Upper lobe of right lung (tissue), 1 donor: Measurements from ENCODE around the gene UNC5B. TPM values are rescaled to one million over a fixed set of nuclear protein-coding genes. Genes with fewer than 3 reads are reported as not detected.

Experiments used
- ATAC-seq: fragments of 200-7000 bp; cut with Tn5 transposase; one replicate; pipeline ENCODE4 v1.9.1; 2020; ENCODE audit warnings: mild to moderate bottlenecking, moderate library complexity
- DNase-seq: peaks from one replicate; pipeline ENCODE4 v3.0.0-alpha.2; 2020
- H3K27ac ChIP-seq: fragments of 200-600 bp; one replicate; pipeline ENCODE4 v1.8.0; 2022
- H3K27me3 ChIP-seq: fragments of 200-600 bp; one replicate; pipeline ENCODE4 v1.8.0; 2022; ENCODE audit warnings: mild to moderate bottlenecking
- H3K36me3 ChIP-seq: fragments of 200-600 bp; one replicate; pipeline ENCODE4 v1.8.0; 2022
- H3K4me1 ChIP-seq: fragments of 200-600 bp; one replicate; pipeline ENCODE4 v1.8.0; 2022
- H3K4me3 ChIP-seq: fragments of 200-600 bp; one replicate; pipeline ENCODE4 v1.8.0; 2022; ENCODE audit warnings: mild to moderate bottlenecking
- H3K9me3 ChIP-seq: fragments of 200-600 bp; one replicate; pipeline ENCODE4 v1.8.0; 2022
- CTCF ChIP-seq: fragments of 200-600 bp; IDR thresholded peaks from one replicate; pipeline ENCODE4 v1.8.0; 2022; ENCODE audit warnings: antibody characterized with exemption
- intact Hi-C: fragments of 100-400 bp; cut with DNase I; formaldehyde crosslinking; loops from one replicate; pipeline ENCODE4 v1.11.0; 2022
- total RNA-seq: library from RNA; stranded (reverse); fragmentation: NEBNext Ultra II Directional; extraction: Animal tissue kit (Norgen Biotek cat#: 25700); gene quantifications from one replicate; pipeline ENCODE4 v1.2.1, GENCODE V29; 2021
- donor health status: DM: no; HTN: yes; CAD: no; lungs with severe emphysema.

UNC5B gene
- total RNA-seq, 1 donor from 2014 or later, result 16.0 TPM

- Histone ChIP-seq H3K27me3 (no peaks in the 10 kb centered on the region), H3K27ac (no peak overlapping the region), H3K9me3 (no peaks in the 10 kb centered on the region), H3K36me3 (no peaks in the 10 kb centered on the region), H3K4me1 (peaks cover 50% of the 10 kb centered on the region), H3K4me3 (no peak overlapping the region)
- no peak for DNase-seq
- no peak for TF ChIP-seq CTCF
- intact Hi-C loops, result no loop called here
- no peak for ATAC-seq
These were observed 21.1 kb downstream of the UNC5B start for GRCh38 chr10:71233482-71233892.

- Histone ChIP-seq H3K9me3 (no peaks in the 10 kb centered on the region), H3K27ac (peak overlapping the region; percentile 65), H3K4me3 (no peak overlapping the region), H3K4me1 (peaks cover 50% of the 10 kb centered on the region), H3K27me3 (no peaks in the 10 kb centered on the region), H3K36me3 (no peaks in the 10 kb centered on the region)
- DNase-seq, result peak; percentile 74
- ATAC-seq, result peak; percentile 60
- intact Hi-C loops, result no loop called here
- no peak for TF ChIP-seq CTCF
These were observed 21.9 kb downstream of the UNC5B start for GRCh38 chr10:71234004-71234894.

- Histone ChIP-seq H3K36me3 (no peaks in the 10 kb centered on the region), H3K27me3 (no peaks in the 10 kb centered on the region), H3K4me1 (peaks cover 55% of the 10 kb centered on the region), H3K4me3 (no peak overlapping the region), H3K9me3 (no peaks in the 10 kb centered on the region), H3K27ac (peak overlapping the region; percentile 65)
- intact Hi-C loops, result no loop called here
- DNase-seq (peak; percentile 88), ATAC-seq (peak; percentile 88)
- TF ChIP-seq CTCF, result no peak
These were observed 22.8 kb downstream of the UNC5B start for GRCh38 chr10:71234970-71235685.

- Histone ChIP-seq H3K4me1 (peaks cover 55% of the 10 kb centered on the region), H3K4me3 (no peak overlapping the region), H3K36me3 (no peaks in the 10 kb centered on the region), H3K27me3 (no peaks in the 10 kb centered on the region), H3K27ac (peak overlapping the region; percentile 30), H3K9me3 (no peaks in the 10 kb centered on the region)
- no peak for DNase-seq
- ATAC-seq, result no peak
- no peak for TF ChIP-seq CTCF
- intact Hi-C loops, result no loop called here
These were observed 23.4 kb downstream of the UNC5B start for GRCh38 chr10:71235808-71236207.

DNA sequence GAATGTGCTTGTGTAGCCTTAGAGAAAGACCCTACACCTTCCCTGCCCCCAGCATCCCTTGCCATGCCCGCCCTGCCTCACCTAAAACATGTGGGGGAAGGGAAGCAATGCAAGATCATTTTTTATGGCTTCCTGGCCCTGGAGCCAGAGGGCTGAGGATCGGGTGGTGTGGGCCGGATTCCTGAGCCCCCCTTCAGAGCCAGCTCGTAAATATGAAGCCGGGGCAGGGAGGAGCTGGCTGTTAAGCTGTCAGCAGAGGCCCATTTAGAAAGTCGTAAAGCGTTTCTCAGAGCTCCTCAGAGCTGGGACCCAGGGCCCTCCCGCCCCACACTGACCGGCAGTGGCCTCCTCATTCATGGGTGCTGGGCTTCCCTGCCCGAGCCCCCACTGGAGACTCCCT, 23.9 kb downstream of the UNC5B start:
- H3K9me3 ChIP-seq, result no peaks in the 10 kb centered on the region
- ATAC-seq (no peak), DNase-seq (no peak)
- H3K4me3 ChIP-seq, result no peak overlapping the region
- intact Hi-C loops, result no loop called here
- peaks cover 56% of the 10 kb centered on the region for H3K4me1 ChIP-seq
- no peak overlapping the region for H3K27ac ChIP-seq
- no peaks in the 10 kb centered on the region for H3K27me3 ChIP-seq
- no peaks in the 10 kb centered on the region for H3K36me3 ChIP-seq
- TF ChIP-seq CTCF, result no peak
